GM12875 (cell line): Measurements from ENCODE around the gene ACSL6.

Source experiments
- H3K4me3 ChIP-seq: one replicate; pipeline ENCODE4 v1.5.1; 2011; ENCODE audit warnings: low read depth, low read length, control low read depth
- TF ChIP-seq, protein P1 (sequence below): IDR thresholded peaks from 2 replicates; pipeline ENCODE4 v1.5.1; 2011; ENCODE audit warnings: low read depth, mild to moderate bottlenecking, control low read depth, inconsistent platforms, low read length, moderate library complexity, borderline replicate concordance; ENCODE audit not compliant: insufficient read depth

ACSL6 gene

DNA sequence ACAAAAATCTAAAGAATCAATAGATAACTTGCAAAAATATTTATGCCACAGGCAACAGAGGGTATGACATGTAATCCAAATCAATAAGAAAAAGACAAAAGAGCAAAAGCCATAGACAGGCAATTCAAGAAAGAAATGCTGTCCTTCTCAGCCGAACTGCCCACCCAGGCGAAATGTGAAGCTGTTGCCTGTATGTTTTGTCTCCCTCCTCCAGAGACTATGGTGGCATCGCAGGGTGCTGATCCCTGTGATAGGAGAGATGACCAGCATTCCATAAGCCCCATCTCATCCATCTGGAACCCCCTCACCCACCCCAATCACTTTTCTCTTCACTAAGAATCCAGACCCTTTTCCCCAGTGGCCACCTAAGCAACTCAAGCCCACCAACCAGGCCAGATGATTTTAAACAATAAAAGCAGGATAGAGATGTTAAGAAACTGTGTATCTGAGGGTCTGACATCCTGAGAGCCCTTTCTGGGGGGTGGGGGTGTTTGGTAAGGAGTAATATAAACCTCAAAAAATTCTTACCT lies 5.3 kb upstream of the ACSL6 start:
- TF ChIP-seq, protein P1, sequence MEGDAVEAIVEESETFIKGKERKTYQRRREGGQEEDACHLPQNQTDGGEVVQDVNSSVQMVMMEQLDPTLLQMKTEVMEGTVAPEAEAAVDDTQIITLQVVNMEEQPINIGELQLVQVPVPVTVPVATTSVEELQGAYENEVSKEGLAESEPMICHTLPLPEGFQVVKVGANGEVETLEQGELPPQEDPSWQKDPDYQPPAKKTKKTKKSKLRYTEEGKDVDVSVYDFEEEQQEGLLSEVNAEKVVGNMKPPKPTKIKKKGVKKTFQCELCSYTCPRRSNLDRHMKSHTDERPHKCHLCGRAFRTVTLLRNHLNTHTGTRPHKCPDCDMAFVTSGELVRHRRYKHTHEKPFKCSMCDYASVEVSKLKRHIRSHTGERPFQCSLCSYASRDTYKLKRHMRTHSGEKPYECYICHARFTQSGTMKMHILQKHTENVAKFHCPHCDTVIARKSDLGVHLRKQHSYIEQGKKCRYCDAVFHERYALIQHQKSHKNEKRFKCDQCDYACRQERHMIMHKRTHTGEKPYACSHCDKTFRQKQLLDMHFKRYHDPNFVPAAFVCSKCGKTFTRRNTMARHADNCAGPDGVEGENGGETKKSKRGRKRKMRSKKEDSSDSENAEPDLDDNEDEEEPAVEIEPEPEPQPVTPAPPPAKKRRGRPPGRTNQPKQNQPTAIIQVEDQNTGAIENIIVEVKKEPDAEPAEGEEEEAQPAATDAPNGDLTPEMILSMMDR: no peak
- no peak overlapping the region for H3K4me3 ChIP-seq

DNA sequence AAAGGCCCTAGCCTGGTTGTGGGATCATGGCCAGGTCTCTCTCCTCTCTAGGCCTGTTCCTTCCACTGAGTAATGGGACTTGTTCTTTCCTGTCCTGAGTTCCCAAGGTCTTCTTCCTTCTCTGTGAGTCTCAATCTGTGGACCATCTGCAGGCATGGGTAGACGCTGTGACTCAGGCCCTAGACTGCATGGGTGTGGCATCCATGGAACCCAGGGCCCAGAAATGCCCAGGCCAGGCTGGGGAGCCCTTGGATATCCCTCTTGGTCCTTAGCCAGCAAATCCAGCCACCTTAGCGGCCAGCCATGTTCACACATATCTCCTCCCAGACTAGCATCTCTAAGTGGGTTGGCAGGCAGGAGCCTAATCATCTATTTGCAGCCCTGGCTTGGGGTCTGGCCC lies 2.3 kb upstream of the ACSL6 start:
- H3K4me3 ChIP-seq: no peak overlapping the region
- TF ChIP-seq, protein P1: no peak

- TF ChIP-seq, protein P1: no peak
- H3K4me3 ChIP-seq: no peak overlapping the region
Measured at GRCh38 chr5:132013006-132013689, 1.7 kb upstream of the ACSL6 start.

- TF ChIP-seq, protein P1: no peak
- H3K4me3 ChIP-seq: no peak overlapping the region
Measured at GRCh38 chr5:132012371-132013005, 1.0 kb upstream of the ACSL6 start.

DNA sequence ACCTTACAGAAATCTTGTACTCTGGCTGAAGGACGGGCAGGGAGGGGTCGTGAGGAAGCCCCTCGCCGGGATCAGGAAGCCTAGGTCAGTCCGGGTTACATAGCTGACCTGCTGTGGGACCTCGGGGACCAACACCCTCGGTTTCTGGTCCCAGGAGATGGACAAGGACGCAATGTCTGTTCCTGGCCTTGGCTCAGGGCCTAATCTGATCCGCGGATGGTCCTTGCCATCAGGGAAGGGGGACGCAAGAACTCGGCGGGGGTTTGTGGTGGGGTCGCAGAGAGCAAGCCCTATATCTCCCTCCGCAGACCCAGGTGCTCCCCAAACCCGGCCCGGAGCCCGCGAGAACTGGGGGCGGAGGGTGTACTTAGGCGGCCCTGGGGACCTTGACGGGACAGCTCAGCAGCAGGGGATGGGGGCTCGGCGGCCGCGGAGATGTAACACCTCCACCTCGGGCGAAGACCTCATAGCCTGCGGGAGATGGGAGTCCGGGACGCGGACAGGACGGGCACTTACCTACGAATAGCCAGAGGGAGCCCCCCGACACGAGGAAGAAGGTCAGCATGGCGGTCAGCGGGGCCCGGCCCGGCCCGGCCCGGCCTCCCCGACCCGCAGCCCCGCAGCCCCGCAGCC lies 353 bp downstream of the ACSL6 start:
- TF ChIP-seq, protein P1: no peak
- no peak overlapping the region for H3K4me3 ChIP-seq

GRCh38 chr5:132010645-132010988 lies 841 bp downstream of the ACSL6 start:
- TF ChIP-seq, protein P1: no peak
- no peak overlapping the region for H3K4me3 ChIP-seq
